IMR-90 (cell line): Measurements from ENCODE around the gene UNC5B. TPM values are rescaled to one million over a fixed set of nuclear protein-coding genes. Genes with fewer than 3 reads are reported as not detected.

Experiments
- ATAC-seq: fragments of 200-7000 bp; cut with Tn5 transposase; 2 replicates; pipeline ENCODE4 v1.9.1; 2020; ENCODE audit warnings: low read depth, mild to moderate bottlenecking, moderate library complexity
- BruUV-seq: library from RNA; stranded (reverse); fragments of 400-500 nt; replicated peaks from 2 replicates; lab custom pipeline; 2021; lab: Mats Ljungman, UMichigan
- CTCF ChIA-PET: fragments of 300-600 bp; formaldehyde crosslinking; extraction: SDS; loops from one replicate; lab custom pipeline; 2021; ENCODE audit warnings: antibody characterized with exemption; lab: Yijun Ruan, JAX
- POLR2A ChIA-PET: fragments of 300-600 bp; sonication (Branson Sonifier 250); formaldehyde crosslinking; loops from one replicate; lab custom pipeline; 2022; ENCODE audit warnings: antibody characterized with exemption; ENCODE audit not compliant: unreplicated experiment; lab: Charles Lee
- DNase-seq: peaks from one replicate; pipeline ENCODE4 v3.0.0; 2013
- H2AFZ ChIP-seq: replicated peaks from 2 replicates; pipeline ENCODE3; 2013; ENCODE audit warnings: low read length, mild to moderate bottlenecking; ENCODE audit not compliant: poor library complexity
- H2AK5ac ChIP-seq: 2 replicates; pipeline ENCODE4 v1.6.1; 2013; ENCODE audit warnings: low read depth, low read length, inconsistent platforms
- H2AK9ac ChIP-seq: replicated peaks from 2 replicates; pipeline ENCODE3; 2013; ENCODE audit warnings: mild to moderate bottlenecking, low read depth, low read length, moderate library complexity; ENCODE audit not compliant: poor library complexity
- H2BK120ac ChIP-seq: 2 replicates; pipeline ENCODE4 v1.6.1; 2013; ENCODE audit warnings: low read depth, low read length, inconsistent platforms
- H2BK15ac ChIP-seq: 3 replicates; pipeline ENCODE4 v1.6.1; 2013; ENCODE audit warnings: low read depth, low read length, inconsistent platforms
- H2BK20ac ChIP-seq: 2 replicates; pipeline ENCODE4 v1.6.1; 2013; ENCODE audit warnings: low read depth, mild to moderate bottlenecking, inconsistent platforms, low read length, moderate library complexity
- H2BK5ac ChIP-seq: 2 replicates; pipeline ENCODE4 v1.6.1; 2013; ENCODE audit warnings: mild to moderate bottlenecking, low read depth, low read length, inconsistent platforms; ENCODE audit not compliant: poor library complexity, severe bottlenecking
- H3K14ac ChIP-seq: replicated peaks from 2 replicates; pipeline ENCODE4 v1.6.1; 2013; ENCODE audit warnings: low read depth, low read length, inconsistent platforms
- H3K18ac ChIP-seq: 2 replicates; pipeline ENCODE4 v1.6.1; 2013; ENCODE audit warnings: low read depth, low read length, control low read depth
- H3K23ac ChIP-seq: 2 replicates; pipeline ENCODE4 v1.6.1; 2013; ENCODE audit warnings: low read depth, low read length, inconsistent platforms
- H3K27ac ChIP-seq: 2 replicates; pipeline ENCODE4 v1.5.1; 2013; ENCODE audit warnings: mild to moderate bottlenecking, control low read depth, low read length; ENCODE audit not compliant: insufficient read depth
- H3K27me3 ChIP-seq: 2 replicates; pipeline ENCODE4 v1.6.1; 2013; ENCODE audit warnings: low read length; ENCODE audit not compliant: control insufficient read depth, insufficient read depth
- H3K36me3 ChIP-seq: 2 replicates; pipeline ENCODE4 v1.6.1; 2013; ENCODE audit warnings: low read length, mixed read lengths; ENCODE audit not compliant: control insufficient read depth, insufficient read depth
- H3K4ac ChIP-seq: 2 replicates; pipeline ENCODE4 v1.6.1; 2013; ENCODE audit warnings: low read depth, low read length, inconsistent platforms
- H3K4me1 ChIP-seq: 2 replicates; pipeline ENCODE4 v1.6.1; 2013; ENCODE audit warnings: low read length, mixed read lengths; ENCODE audit not compliant: control insufficient read depth, insufficient read depth
- H3K4me2 ChIP-seq: 2 replicates; pipeline ENCODE4 v1.6.1; 2013; ENCODE audit warnings: low read depth, mild to moderate bottlenecking, control low read depth, low read length, moderate library complexity
- H3K4me3 ChIP-seq: 2 replicates; pipeline ENCODE4 v1.5.1; 2013; ENCODE audit warnings: low read depth, mild to moderate bottlenecking, control low read depth, low read length, moderate library complexity; ENCODE audit not compliant: insufficient read depth
- H3K56ac ChIP-seq: 2 replicates; pipeline ENCODE4 v1.6.1; 2013; ENCODE audit warnings: low read length, inconsistent platforms; ENCODE audit not compliant: insufficient read depth; ENCODE audit errors: extremely low read depth
- H3K79me1 ChIP-seq, 2 experiments: 2 replicates each; pipeline ENCODE4 v1.6.1; 2013; ENCODE audit warnings: low read length in 2 of 2, inconsistent platforms in 1 of 2, low read depth in 1 of 2
- H3K9ac ChIP-seq: 2 replicates; pipeline ENCODE4 v1.6.1; 2013; ENCODE audit warnings: low read depth, low read length, control low read depth
- H3K9me1 ChIP-seq: 2 replicates; pipeline ENCODE4 v1.6.1; 2013; ENCODE audit warnings: low read length, inconsistent platforms; ENCODE audit not compliant: insufficient read depth
- H3K9me3 ChIP-seq: 2 replicates; pipeline ENCODE4 v1.6.1; 2013; ENCODE audit warnings: low read length; ENCODE audit not compliant: control insufficient read depth, insufficient read depth
- H4K20me1 ChIP-seq: 2 replicates; pipeline ENCODE4 v1.6.1; 2013; ENCODE audit warnings: low read length, inconsistent platforms; ENCODE audit not compliant: insufficient read depth
- H4K5ac ChIP-seq: 2 replicates; pipeline ENCODE4 v1.6.1; 2013; ENCODE audit warnings: mild to moderate bottlenecking, low read depth, low read length, control low read depth
- H4K8ac ChIP-seq, 2 experiments: 2 replicates each; pipeline ENCODE4 v1.6.1; 2013; ENCODE audit warnings: low read depth in 2 of 2, low read length in 2 of 2, control low read depth in 1 of 2, inconsistent platforms in 1 of 2
- H4K91ac ChIP-seq: 2 replicates; pipeline ENCODE4 v1.6.1; 2013; ENCODE audit warnings: low read depth, low read length, inconsistent platforms; ENCODE audit not compliant: insufficient read depth
- BHLHE40 ChIP-seq: fragments of 150-350 bp; IDR thresholded peaks from 2 replicates; pipeline ENCODE4 v1.6.1; 2016; ENCODE audit warnings: mild to moderate bottlenecking, low read depth, low read length
- CHD1 ChIP-seq: IDR thresholded peaks from 2 replicates; pipeline ENCODE4 v1.6.1; 2012; ENCODE audit warnings: low read depth, low read length, improper control_type of control experiment
- CTCF ChIP-seq: conservative IDR thresholded peaks from 2 replicates; pipeline ENCODE4 v1.5.1; 2012; ENCODE audit warnings: mild to moderate bottlenecking, low read depth, low read length, improper control_type of control experiment
- FOS ChIP-seq: fragments of 150-350 bp; IDR thresholded peaks from 2 replicates; pipeline ENCODE4 v1.6.1; 2016; ENCODE audit warnings: low read depth, low read length
- MAFK ChIP-seq: IDR thresholded peaks from 2 replicates; pipeline ENCODE4 v1.6.1; 2012; ENCODE audit warnings: low read depth, low read length, improper control_type of control experiment
- MAZ ChIP-seq: IDR thresholded peaks from 2 replicates; pipeline ENCODE4 v1.6.1; 2012; ENCODE audit warnings: low read depth, mild to moderate bottlenecking, low read length, improper control_type of control experiment, moderate library complexity, borderline replicate concordance
- MXI1 ChIP-seq: IDR thresholded peaks from 2 replicates; pipeline ENCODE4 v1.6.1; 2012; ENCODE audit warnings: low read depth, mild to moderate bottlenecking, low read length, moderate library complexity, borderline replicate concordance
- NFE2L2 ChIP-seq: fragments of 150-350 bp; IDR thresholded peaks from 2 replicates; pipeline ENCODE4 v1.6.1; 2016; ENCODE audit warnings: low read depth, mild to moderate bottlenecking, low read length
- POLR2A ChIP-seq: IDR thresholded peaks from 2 replicates; pipeline ENCODE4 v1.6.1; 2012; ENCODE audit warnings: mild to moderate bottlenecking, low read depth, low read length
- RAD21 ChIP-seq: IDR thresholded peaks from 2 replicates; pipeline ENCODE4 v1.6.1; 2012; ENCODE audit warnings: low read length, improper control_type of control experiment
- RCOR1 ChIP-seq: IDR thresholded peaks from 2 replicates; pipeline ENCODE4 v1.6.1; 2012; ENCODE audit warnings: mild to moderate bottlenecking, low read length, improper control_type of control experiment; ENCODE audit not compliant: insufficient replicate concordance
- RFX5 ChIP-seq: IDR thresholded peaks from 2 replicates; pipeline ENCODE4 v1.8.0; 2012; ENCODE audit warnings: low read depth, mild to moderate bottlenecking, low read length, moderate library complexity
- USF2 ChIP-seq: fragments of 150-350 bp; IDR thresholded peaks from 2 replicates; pipeline ENCODE4 v1.6.1; 2017; ENCODE audit warnings: mild to moderate bottlenecking, antibody characterized with exemption, low read length, low read depth
- WGBS, 2 experiments: methylation state at CpG; one replicate each; pipeline versions ENCODE4 v1.1.5 to v1.1.7; 2013; ENCODE audit warnings: missing lambda C conversion rate in 2 of 2; ENCODE audit not compliant: insufficient read length in 1 of 2; ENCODE audit errors: extremely low coverage in 2 of 2; 5-methylcytosine and 5-hydroxymethylcytosine counted together
- dilution Hi-C: fragments of 300-500 bp; cut with HindIII; formaldehyde crosslinking; loops from one replicate; pipeline ENCODE4 v1.14.3; 2018; ENCODE audit warnings: low sequenced_read_pairs; ENCODE audit not compliant: unreplicated experiment
- in situ Hi-C: fragments of 300-500 bp; cut with MboI; formaldehyde crosslinking; loops from 3 replicates; pipeline ENCODE4 v1.14.3; 2019; ENCODE audit warnings: low sequenced_read_pairs, inconsistent platforms, mixed read lengths
- intact Hi-C: fragments of 100-400 bp; cut with micrococcal nuclease; formaldehyde crosslinking; loops from 2 replicates; pipeline ENCODE4 v1.10.0; 2022
- polyA plus RNA-seq, 3 experiments: library from polyadenylated mRNA; depleted of rRNA; stranded (reverse); fragments of >200 nt; gene quantifications; 2 replicates each; pipeline ENCODE4 v1.2.3, GENCODE V29; 2012; ENCODE audit warnings: low replicate concordance in 1 of 3
- total RNA-seq: library from RNA; depleted of rRNA; stranded (reverse); fragments of >200 nt; gene quantifications from 2 replicates; pipeline ENCODE4 v1.2.3, GENCODE V29; 2012

UNC5B gene
- total and polyA plus RNA-seq, 2 of the 4 experiments (the other 2 are of a cell fraction) = 1.6 to 4.2 TPM

GRCh38 chr10:71218046-71218650 is 5.8 kb downstream of the UNC5B start (continued):
- TF ChIP-seq RAD21 (no peak), MXI1 (no peak), FOS (peak; percentile 77), BHLHE40 (peak; percentile 71), MAFK (no peak), MAZ (no peak), CHD1 (no peak)

GRCh38 chr10:71218651-71219050 is 6.3 kb downstream of the UNC5B start:
- no peak overlapping the region for H4K91ac ChIP-seq
- TF ChIP-seq NFE2L2 (no peak), POLR2A (no peak), BHLHE40 (no peak), CHD1 (no peak), RAD21 (no peak), FOS (no peak), CTCF (no peak), RCOR1 (no peak), MXI1 (no peak), MAFK (no peak), USF2 (no peak), RFX5 (no peak), MAZ (no peak)

More at GRCh38 chr10:71218651-71219050, 6.3 kb downstream of the UNC5B start:
- no peak overlapping the region for H2BK15ac ChIP-seq
- peaks cover 17% of the 10 kb centered on the region; the same call in 1 of the 2 replicates for H3K9me1 ChIP-seq
- H3K27ac ChIP-seq = no peak overlapping the region
- no peak overlapping the region for H3K4ac ChIP-seq
- dilution Hi-C loops = no loop called here
- POLR2A ChIA-PET = no interaction called here
- no peak overlapping the region for H3K56ac ChIP-seq
- WGBS, 2 experiments = no CpG with 5 or more reads among the region's 5 CpGs
- H3K36me3 ChIP-seq = no peaks in the 10 kb centered on the region
- intact Hi-C loops = loop anchor here (10.0 kb wide), 1 partner anchor 404 kb away; the partner anchor contains the start of gene SGPL1
- H4K5ac ChIP-seq = no peak overlapping the region
- H4K8ac ChIP-seq = no peak overlapping the region
- no peak overlapping the region for H3K18ac ChIP-seq
- ATAC-seq (no peak), DNase-seq (no peak)
- H3K14ac ChIP-seq = no peak overlapping the region
- no peaks in the 10 kb centered on the region for H3K9me3 ChIP-seq
- no peak overlapping the region for H3K23ac ChIP-seq
- H2AK5ac ChIP-seq = no peak overlapping the region; the same call in 1 of the 2 replicates
- no peak overlapping the region for H2BK5ac ChIP-seq
- CTCF ChIA-PET = no interaction called here
- H3K79me1 ChIP-seq = peaks cover 24 to 59% of the 10 kb centered on the region in 2 experiments; a peak in 3 of 4 replicates
- no TSS peak for BruUV-seq
- in situ Hi-C loops = no loop called here
- no peak overlapping the region for H3K9ac ChIP-seq
- H2AK9ac ChIP-seq = peak overlapping the region; percentile 30
- no peak overlapping the region for H3K4me2 ChIP-seq
- no peak overlapping the region for H3K4me3 ChIP-seq
- no peak overlapping the region for H2AFZ ChIP-seq
- H2BK120ac ChIP-seq = no peak overlapping the region
- H4K20me1 ChIP-seq = peaks cover 52% of the 10 kb centered on the region; the same call in 1 of the 2 replicates
- no peaks in the 10 kb centered on the region for H3K27me3 ChIP-seq
- no peak overlapping the region for H2BK20ac ChIP-seq
- H3K4me1 ChIP-seq = peaks cover 24% of the 10 kb centered on the region
